CD14-positive monocyte (primary cell): ENCODE measurements around the gene MYO5C. TPM values are rescaled to one million over a fixed set of nuclear protein-coding genes. Genes with fewer than 3 reads are reported as not detected.

ENCODE experiments used
- DNase-seq, 3 donors: peaks; one replicate each; pipeline ENCODE4 v3.0.0-alpha.2; 2011 to 2022
- H2AFZ ChIP-seq: 2 replicates; pipeline ENCODE4 v1.6.0; 2012; ENCODE audit warnings: mild to moderate bottlenecking, low read depth, low read length, inconsistent platforms; ENCODE audit not compliant: insufficient read depth, poor library complexity, severe bottlenecking
- H3K27ac ChIP-seq, 2 donors: 1 replicate in 1 of 2; 2 replicates in 1 of 2; pipeline ENCODE4 v1.5.1; 2012 to 2013; ENCODE audit warnings: low read length in 2 of 2, control low read depth in 1 of 2, inconsistent platforms in 1 of 2, low read depth in 1 of 2, mild to moderate bottlenecking in 1 of 2
- H3K27me3 ChIP-seq, 2 donors: one replicate each; pipeline versions ENCODE4 v1.6.0 to v1.6.1; 2011 to 2013; ENCODE audit warnings: low read length in 2 of 2; ENCODE audit not compliant: control insufficient read depth in 2 of 2, insufficient read depth in 2 of 2
- H3K36me3 ChIP-seq, 2 donors: replicated peaks in 1 of 2; 1 replicate in 1 of 2; 2 replicates in 1 of 2; pipeline versions ENCODE4 v1.5.1 to v1.6.1; 2012 to 2013; ENCODE audit warnings: low read length in 2 of 2, control low read depth in 1 of 2, inconsistent platforms in 1 of 2, mild to moderate bottlenecking in 1 of 2; ENCODE audit not compliant: insufficient read depth in 2 of 2, control insufficient read depth in 1 of 2
- H3K4me1 ChIP-seq, 2 donors: 1 replicate in 1 of 2; 2 replicates in 1 of 2; pipeline versions ENCODE4 v1.5.1 to v1.6.1; 2012 to 2013; ENCODE audit warnings: low read length in 2 of 2, control low read depth in 1 of 2, inconsistent platforms in 1 of 2, mild to moderate bottlenecking in 1 of 2, moderate library complexity in 1 of 2; ENCODE audit not compliant: insufficient read depth in 2 of 2, control insufficient read depth in 1 of 2
- H3K4me2 ChIP-seq: replicated peaks from 2 replicates; pipeline ENCODE3; 2012; ENCODE audit warnings: low read length, moderate library complexity, mild to moderate bottlenecking; ENCODE audit not compliant: poor library complexity, severe bottlenecking; ENCODE audit errors: extremely low read depth
- H3K4me3 ChIP-seq, 3 experiments: fragments of 200-600 bp in 1 of 3; sonication (generic) in 1 of 3; replicated peaks in 1 of 3; 1 replicate in 2 of 3; 2 replicates in 1 of 3; pipeline ENCODE4 v1.5.1; 2011 to 2013; ENCODE audit warnings: low read length in 3 of 3, mild to moderate bottlenecking in 3 of 3, control low read depth in 2 of 3, low read depth in 2 of 3, inconsistent platforms in 1 of 3, moderate library complexity in 1 of 3
- H3K79me2 ChIP-seq: 2 replicates; pipeline ENCODE4 v1.6.0; 2012; ENCODE audit warnings: mild to moderate bottlenecking, control low read depth, inconsistent platforms, low read length, moderate library complexity; ENCODE audit not compliant: insufficient read depth
- H3K9ac ChIP-seq: 2 replicates; pipeline ENCODE4 v1.6.0; 2017; ENCODE audit warnings: low read length, mild to moderate bottlenecking; ENCODE audit not compliant: insufficient read depth, poor library complexity, severe bottlenecking
- H3K9me3 ChIP-seq, 2 donors: replicated peaks in 1 of 2; 1 replicate in 1 of 2; 2 replicates in 1 of 2; pipeline versions ENCODE4 v1.5.1 to v1.6.1; 2012 to 2013; ENCODE audit warnings: low read length in 2 of 2, control low read depth in 1 of 2; ENCODE audit not compliant: control insufficient read depth in 1 of 2, insufficient read depth in 1 of 2
- H4K20me1 ChIP-seq: 2 replicates; pipeline ENCODE4 v1.6.0; 2012; ENCODE audit warnings: mild to moderate bottlenecking, low read length, control low read depth, moderate library complexity; ENCODE audit not compliant: insufficient read depth
- H3K27ac Mint-ChIP-seq, 7 donors: one replicate each; pipeline ENCODE4 v1.8.0; 2020; ENCODE audit warnings: mild to moderate bottlenecking in 7 of 7, mixed read lengths in 7 of 7, moderate library complexity in 6 of 7, inconsistent platforms in 2 of 7
- H3K27me3 Mint-ChIP-seq, 3 donors: one replicate each; pipeline ENCODE4 v1.8.0; 2021 to 2022; ENCODE audit warnings: low read depth in 3 of 3, mild to moderate bottlenecking in 3 of 3, mixed read lengths in 3 of 3, moderate library complexity in 3 of 3, inconsistent platforms in 1 of 3
- H3K36me3 Mint-ChIP-seq, 2 donors: one replicate each; pipeline ENCODE4 v1.8.0; 2020; ENCODE audit warnings: mixed read lengths in 2 of 2, inconsistent platforms in 1 of 2, mild to moderate bottlenecking in 1 of 2
- H3K4me1 Mint-ChIP-seq: one replicate; pipeline ENCODE4 v1.8.0; 2020; ENCODE audit warnings: mild to moderate bottlenecking, mixed read lengths
- H3K4me3 Mint-ChIP-seq, 2 donors: one replicate each; pipeline ENCODE4 v1.8.0; 2020; ENCODE audit warnings: mild to moderate bottlenecking in 2 of 2, mixed read lengths in 2 of 2, moderate library complexity in 1 of 2
- H3K9me3 Mint-ChIP-seq, 7 donors: one replicate each; pipeline ENCODE4 v1.8.0; 2020 to 2022; ENCODE audit warnings: mixed read lengths in 7 of 7, mild to moderate bottlenecking in 6 of 7, moderate library complexity in 6 of 7, inconsistent platforms in 2 of 7
- WGBS: methylation state at CpG from one replicate; pipeline ENCODE4 v1.1.5; 2013; ENCODE audit warnings: missing lambda C conversion rate; ENCODE audit not compliant: insufficient coverage; 5-methylcytosine and 5-hydroxymethylcytosine counted together
- intact Hi-C, 2 donors: fragments of 100-400 bp; cut with micrococcal nuclease; formaldehyde crosslinking; loops; one replicate each; pipeline versions ENCODE4 v1.15.0 to v1.15.1; 2023
- polyA plus RNA-seq, 3 donors: library from polyadenylated mRNA; depleted of rRNA in 1 of 3; unstranded in 2 of 3; stranded (reverse) in 1 of 3; fragments of 300-500 nt in 2 of 3; fragments of >200 nt in 1 of 3; fragmentation: Illumina TruSeq in 2 of 3; gene quantifications; 1 replicate in 2 of 3; 2 replicates in 1 of 3; pipeline ENCODE4 v1.2.3, GENCODE V29; 2012 to 2021
- TF ChIP-seq, protein P1 (sequence below): fragments of 200-600 bp; IDR thresholded peaks from one replicate; pipeline ENCODE4 v1.8.0; 2022; ENCODE audit warnings: antibody characterized with exemption, mild to moderate bottlenecking

Gene MYO5C
- polyA plus RNA-seq, 3 donors, result 0.20 TPM; not detected in 2

DNA sequence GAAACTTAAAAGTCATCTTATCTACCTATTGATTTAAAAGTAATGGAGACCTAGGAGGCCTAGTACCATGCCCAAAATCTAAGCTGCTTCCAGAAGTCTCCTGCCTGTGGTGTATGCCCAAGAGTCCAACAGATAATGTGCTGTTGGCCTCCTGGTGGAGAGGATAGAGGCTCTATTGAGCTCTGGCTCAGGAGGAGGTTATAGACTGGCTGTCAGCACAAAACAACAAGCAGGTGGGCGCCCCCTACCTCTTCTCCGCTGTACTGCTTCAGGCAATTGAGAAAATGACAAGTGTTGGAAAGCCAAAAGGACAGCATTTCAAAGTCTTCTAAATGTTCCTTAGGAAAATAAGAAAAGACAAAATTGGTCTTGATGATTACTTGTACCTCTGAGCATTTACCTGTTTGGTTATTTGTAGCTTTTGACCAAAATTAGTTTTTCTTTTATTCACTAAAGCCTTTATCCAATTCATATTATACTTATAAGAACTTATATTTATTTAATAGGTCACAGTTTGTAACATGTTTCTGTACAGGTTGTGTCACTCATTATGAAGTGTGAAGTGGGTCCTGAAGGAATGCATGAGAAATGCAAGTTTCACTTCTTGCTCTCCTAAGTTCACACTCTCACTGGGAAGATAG lies 87.2 kb downstream of the MYO5C start:
- no peaks in the 10 kb centered on the region for H3K79me2 ChIP-seq
- no peaks in the 10 kb centered on the region for H3K36me3 ChIP-seq
- intact Hi-C loops, result no loop called here
- no peak overlapping the region for H3K27ac ChIP-seq
- Mint-ChIP-seq H3K27ac (peak overlapping the region in 3 of 7 donors; percentile 39 to 52 (median 49)), H3K27me3 (peaks cover 0 to 1% (median 0%) of the 10 kb centered on the region in 3 donors), H3K9me3 (no peaks in the 10 kb centered on the region), H3K4me1 (peaks cover 28% of the 10 kb centered on the region), H3K4me3 (no peak overlapping the region), H3K36me3 (no peaks in the 10 kb centered on the region)
- H3K9me3 ChIP-seq, result no peaks in the 10 kb centered on the region
- no peak overlapping the region for H3K4me3 ChIP-seq
- TF ChIP-seq, protein P1, sequence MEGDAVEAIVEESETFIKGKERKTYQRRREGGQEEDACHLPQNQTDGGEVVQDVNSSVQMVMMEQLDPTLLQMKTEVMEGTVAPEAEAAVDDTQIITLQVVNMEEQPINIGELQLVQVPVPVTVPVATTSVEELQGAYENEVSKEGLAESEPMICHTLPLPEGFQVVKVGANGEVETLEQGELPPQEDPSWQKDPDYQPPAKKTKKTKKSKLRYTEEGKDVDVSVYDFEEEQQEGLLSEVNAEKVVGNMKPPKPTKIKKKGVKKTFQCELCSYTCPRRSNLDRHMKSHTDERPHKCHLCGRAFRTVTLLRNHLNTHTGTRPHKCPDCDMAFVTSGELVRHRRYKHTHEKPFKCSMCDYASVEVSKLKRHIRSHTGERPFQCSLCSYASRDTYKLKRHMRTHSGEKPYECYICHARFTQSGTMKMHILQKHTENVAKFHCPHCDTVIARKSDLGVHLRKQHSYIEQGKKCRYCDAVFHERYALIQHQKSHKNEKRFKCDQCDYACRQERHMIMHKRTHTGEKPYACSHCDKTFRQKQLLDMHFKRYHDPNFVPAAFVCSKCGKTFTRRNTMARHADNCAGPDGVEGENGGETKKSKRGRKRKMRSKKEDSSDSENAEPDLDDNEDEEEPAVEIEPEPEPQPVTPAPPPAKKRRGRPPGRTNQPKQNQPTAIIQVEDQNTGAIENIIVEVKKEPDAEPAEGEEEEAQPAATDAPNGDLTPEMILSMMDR, result peak; percentile 69
- WGBS, result 100% methylated on average over 2 of the region's 2 CpGs
- H4K20me1 ChIP-seq, result no peaks in the 10 kb centered on the region
- H2AFZ ChIP-seq, result peak overlapping the region; percentile 43
- no peak overlapping the region for H3K9ac ChIP-seq
- H3K4me2 ChIP-seq, result no peak overlapping the region
- peak in 2 of 3 donors; percentile 6 to 15 for DNase-seq
- H3K27me3 ChIP-seq, result no peaks in the 10 kb centered on the region
- H3K4me1 ChIP-seq, result peaks cover 18 to 26% of the 10 kb centered on the region in 2 donors

- intact Hi-C loops, result no loop called here
- H3K9ac ChIP-seq, result no peak overlapping the region
- peak in 2 of 3 donors; percentile 7 to 8 for DNase-seq
- H3K9me3 Mint-ChIP-seq, result no peaks in the 10 kb centered on the region
- H2AFZ ChIP-seq, result no peak overlapping the region
- no peaks in the 10 kb centered on the region for H3K79me2 ChIP-seq
- no peak overlapping the region for H3K27ac Mint-ChIP-seq
- no peaks in the 10 kb centered on the region for H3K36me3 ChIP-seq
- peaks cover 18 to 26% of the 10 kb centered on the region in 2 donors for H3K4me1 ChIP-seq
- H3K4me1 Mint-ChIP-seq, result peaks cover 28% of the 10 kb centered on the region
- TF ChIP-seq, protein P1, result no peak
- peak overlapping the region in 1 of 3 experiments; percentile 4 for H3K4me3 ChIP-seq
- H3K4me3 Mint-ChIP-seq, result no peak overlapping the region
- H3K27me3 ChIP-seq, result no peaks in the 10 kb centered on the region
- H3K4me2 ChIP-seq, result peak overlapping the region; percentile 29
- no peaks in the 10 kb centered on the region for H4K20me1 ChIP-seq
- WGBS, result no CpG with 5 or more reads among the region's 1 CpG
- no peaks in the 10 kb centered on the region for H3K36me3 Mint-ChIP-seq
- H3K27me3 Mint-ChIP-seq, result peaks cover 0 to 1% (median 0%) of the 10 kb centered on the region in 3 donors
- H3K27ac ChIP-seq, result no peak overlapping the region
- no peaks in the 10 kb centered on the region for H3K9me3 ChIP-seq
Observed at GRCh38 chr15:52207191-52207590, 88.4 kb downstream of the MYO5C start.
